Caco-2 (cell line): Measurements from ENCODE around the gene MPDZ. TPM values are rescaled to one million over a fixed set of nuclear protein-coding genes. Genes with fewer than 3 reads are reported as not detected.

Experiments used
- BruUV-seq: library from RNA; stranded (reverse); fragments of 400-500 nt; replicated peaks from 2 replicates; lab custom pipeline; 2021; lab: Mats Ljungman, UMichigan
- CTCF ChIA-PET: fragments of 300-600 bp; sonication (Branson Sonifier 250); formaldehyde crosslinking; loops from one replicate; lab custom pipeline; 2022; ENCODE audit warnings: antibody characterized with exemption; lab: Charles Lee
- POLR2A ChIA-PET: fragments of 300-600 bp; sonication (Branson Sonifier 250); formaldehyde crosslinking; loops from one replicate; lab custom pipeline; 2022; ENCODE audit warnings: antibody characterized with exemption; lab: Charles Lee
- DNase-seq, 2 experiments: peaks; one replicate each; pipeline versions ENCODE4 v3.0.0 to v3.0.0-alpha.2; 2020 to 2022
- H3K27me3 ChIP-seq: replicated peaks from 2 replicates; pipeline ENCODE4 v1.6.0; 2011; ENCODE audit warnings: low read length; ENCODE audit not compliant: control insufficient read depth, insufficient read depth
- H3K36me3 ChIP-seq: 2 replicates; pipeline ENCODE4 v1.5.1; 2011; ENCODE audit warnings: low read length; ENCODE audit not compliant: control insufficient read depth, insufficient read depth
- H3K4me1 ChIP-seq: fragments of 250-450 bp; sonication (Bioruptor Pico); 2 replicates; pipeline ENCODE4 v1.5.1; 2020; ENCODE audit warnings: mild to moderate bottlenecking
- H3K4me3 ChIP-seq: 2 replicates; pipeline ENCODE4 v1.5.1; 2011; ENCODE audit warnings: low read depth, mild to moderate bottlenecking, control low read depth, low read length
- H3K9me3 ChIP-seq: fragments of 250-450 bp; sonication (Bioruptor Pico); 2 replicates; pipeline ENCODE4 v1.5.1; 2020; ENCODE audit warnings: mild to moderate bottlenecking, moderate library complexity
- H3K27ac Mint-ChIP-seq: one replicate; pipeline ENCODE4 v1.8.0; 2022; ENCODE audit warnings: mixed read lengths; ENCODE audit not compliant: unreplicated experiment
- H3K27me3 Mint-ChIP-seq: one replicate; pipeline ENCODE4 v1.8.0; 2022; ENCODE audit warnings: mixed read lengths; ENCODE audit not compliant: insufficient read depth, unreplicated experiment
- H3K36me3 Mint-ChIP-seq: one replicate; pipeline ENCODE4 v1.8.0; 2022; ENCODE audit warnings: mild to moderate bottlenecking, mixed read lengths; ENCODE audit not compliant: insufficient read depth, unreplicated experiment
- H3K4me1 Mint-ChIP-seq: one replicate; pipeline ENCODE4 v1.8.0; 2022; ENCODE audit warnings: low read depth, mixed read lengths; ENCODE audit not compliant: unreplicated experiment
- H3K4me3 Mint-ChIP-seq: one replicate; pipeline ENCODE4 v1.8.0; 2022; ENCODE audit warnings: mild to moderate bottlenecking, moderate library complexity, mixed read lengths; ENCODE audit not compliant: unreplicated experiment
- H3K9me3 Mint-ChIP-seq: one replicate; pipeline ENCODE4 v1.8.0; 2022; ENCODE audit warnings: mixed read lengths; ENCODE audit not compliant: unreplicated experiment
- CTCF ChIP-seq, 2 experiments: fragments of 200-600 bp in 1 of 2; IDR thresholded peaks; 1 replicate in 1 of 2; 2 replicates in 1 of 2; pipeline versions ENCODE4 v1.5.1 to v1.8.0; 2011 to 2022; ENCODE audit warnings: antibody characterized with exemption in 1 of 2, control low read depth in 1 of 2, inconsistent platforms in 1 of 2, low read depth in 1 of 2, low read length in 1 of 2, mild to moderate bottlenecking in 1 of 2, moderate library complexity in 1 of 2; ENCODE audit not compliant: insufficient read depth in 1 of 2, severe bottlenecking in 1 of 2, unreplicated experiment in 1 of 2
- intact Hi-C: fragments of 100-400 bp; cut with micrococcal nuclease; formaldehyde crosslinking; loops from one replicate; pipeline ENCODE4 v1.10.0; 2022; ENCODE audit not compliant: unreplicated experiment
- total RNA-seq: library from RNA; stranded (reverse); gene quantifications from 2 replicates; pipeline ENCODE4 v1.2.3, GENCODE V29; 2022

Gene MPDZ
- total RNA-seq, 1 experiment from 2014 or later = not detected

GRCh38 chr9:13215791-13216554, 63.5 kb downstream of the MPDZ start:
- Mint-ChIP-seq H3K27ac (no peak overlapping the region), H3K4me1 (no peaks in the 10 kb centered on the region), H3K9me3 (no peaks in the 10 kb centered on the region), H3K27me3 (no peaks in the 10 kb centered on the region), H3K4me3 (no peak overlapping the region), H3K36me3 (no peaks in the 10 kb centered on the region)
- no peak overlapping the region for H3K4me3 ChIP-seq
- H3K36me3 ChIP-seq = no peaks in the 10 kb centered on the region
- ChIA-PET CTCF (no interaction called here), POLR2A (no interaction called here)
- no peak for TF ChIP-seq CTCF (IDR thresholded peaks at IDR 0.05; ENCODE audit: insufficient read depth in 1 of 2, low read depth in 1 of 2, low read length in 1 of 2, severe bottlenecking in 1 of 2, unreplicated experiment in 1 of 2)
- BruUV-seq = no TSS peak
- intact Hi-C loops = no loop called here
- no peaks in the 10 kb centered on the region for H3K4me1 ChIP-seq
- no peaks in the 10 kb centered on the region for H3K9me3 ChIP-seq
- H3K27me3 ChIP-seq = no peaks in the 10 kb centered on the region
- DNase-seq = no peak

- Histone ChIP-seq H3K4me3 (no peak overlapping the region), H3K27me3 (no peaks in the 10 kb centered on the region), H3K36me3 (no peaks in the 10 kb centered on the region), H3K4me1 (no peaks in the 10 kb centered on the region), H3K9me3 (no peaks in the 10 kb centered on the region)
- ChIA-PET POLR2A (no interaction called here), CTCF (no interaction called here)
- Mint-ChIP-seq H3K9me3 (no peaks in the 10 kb centered on the region), H3K4me3 (no peak overlapping the region), H3K4me1 (no peaks in the 10 kb centered on the region), H3K27ac (no peak overlapping the region), H3K27me3 (no peaks in the 10 kb centered on the region), H3K36me3 (no peaks in the 10 kb centered on the region)
- BruUV-seq = no TSS peak
- no peak for DNase-seq
- TF ChIP-seq CTCF (IDR thresholded peaks at IDR 0.05; ENCODE audit: insufficient read depth in 1 of 2, low read depth in 1 of 2, low read length in 1 of 2, severe bottlenecking in 1 of 2, unreplicated experiment in 1 of 2) = no peak
- intact Hi-C loops = no loop called here
Observed at GRCh38 chr9:13213998-13214397, 65.5 kb downstream of the MPDZ start.

- Histone ChIP-seq H3K4me3 (no peak overlapping the region), H3K4me1 (no peaks in the 10 kb centered on the region), H3K9me3 (no peaks in the 10 kb centered on the region), H3K36me3 (no peaks in the 10 kb centered on the region), H3K27me3 (no peaks in the 10 kb centered on the region)
- Mint-ChIP-seq H3K36me3 (no peaks in the 10 kb centered on the region), H3K4me1 (no peaks in the 10 kb centered on the region), H3K27me3 (no peaks in the 10 kb centered on the region), H3K27ac (no peak overlapping the region), H3K4me3 (no peak overlapping the region), H3K9me3 (no peaks in the 10 kb centered on the region)
- ChIA-PET POLR2A (no interaction called here), CTCF (no interaction called here)
- BruUV-seq = no TSS peak
- no peak for DNase-seq
- intact Hi-C loops = no loop called here
- no peak for TF ChIP-seq CTCF (IDR thresholded peaks at IDR 0.05; ENCODE audit: insufficient read depth in 1 of 2, low read depth in 1 of 2, low read length in 1 of 2, severe bottlenecking in 1 of 2, unreplicated experiment in 1 of 2)
Observed at GRCh38 chr9:13213337-13213736, 66.2 kb downstream of the MPDZ start.
